ENCODE data around the gene PKM.
"Not testable (repeated sequence)": the region's sequence is repeated elsewhere in the genome, so short reads cannot be mapped to it uniquely, and the experiment has no call there.

PKM gene

DNA sequence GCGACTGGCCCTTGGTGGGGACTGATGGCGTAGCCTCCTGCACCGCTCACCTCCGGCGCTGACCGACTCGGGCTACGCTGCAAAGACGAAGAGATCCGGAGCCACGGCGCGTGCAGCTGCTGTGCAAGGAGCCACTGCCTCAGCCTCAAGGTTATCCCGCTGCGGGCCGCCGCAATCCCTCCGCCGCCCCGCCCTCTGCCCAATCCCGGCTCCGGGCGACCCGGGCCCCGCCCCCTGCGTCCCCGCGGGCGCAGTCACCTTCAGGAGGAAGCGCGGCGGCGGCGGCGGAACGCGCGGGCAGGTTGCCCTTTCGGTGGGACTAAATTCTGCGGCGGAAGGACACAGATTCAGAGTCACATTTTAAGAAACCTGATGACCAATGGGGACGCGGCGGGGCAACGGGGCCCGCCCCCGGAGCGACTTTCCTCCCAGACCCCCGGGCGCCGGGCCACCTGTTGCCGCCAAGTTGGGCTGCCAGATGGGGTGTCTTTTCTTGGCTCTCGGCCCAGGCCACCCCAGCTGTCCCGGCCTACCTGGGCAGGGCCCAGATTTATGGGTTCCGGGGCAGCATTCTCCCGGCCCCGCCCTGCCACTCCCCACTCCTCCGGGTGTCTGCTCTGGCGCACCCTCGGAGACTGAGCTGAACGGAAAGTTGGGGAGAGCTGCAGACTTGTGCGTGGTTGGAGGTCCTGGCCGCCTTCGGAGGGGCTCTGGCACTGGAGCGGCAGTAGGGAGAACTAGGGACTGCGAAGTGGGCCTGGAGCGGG lies at the start of gene PKM:
TSS of gene PKM (minus strand) at position 125 of the 767 bp plus-strand sequence. CDS start 12,093 bp downstream, outside the sequence.
- DNase-seq (ENCODE audit: low spot score), result peak; percentile 93
- TF ChIP-seq, protein P1, sequence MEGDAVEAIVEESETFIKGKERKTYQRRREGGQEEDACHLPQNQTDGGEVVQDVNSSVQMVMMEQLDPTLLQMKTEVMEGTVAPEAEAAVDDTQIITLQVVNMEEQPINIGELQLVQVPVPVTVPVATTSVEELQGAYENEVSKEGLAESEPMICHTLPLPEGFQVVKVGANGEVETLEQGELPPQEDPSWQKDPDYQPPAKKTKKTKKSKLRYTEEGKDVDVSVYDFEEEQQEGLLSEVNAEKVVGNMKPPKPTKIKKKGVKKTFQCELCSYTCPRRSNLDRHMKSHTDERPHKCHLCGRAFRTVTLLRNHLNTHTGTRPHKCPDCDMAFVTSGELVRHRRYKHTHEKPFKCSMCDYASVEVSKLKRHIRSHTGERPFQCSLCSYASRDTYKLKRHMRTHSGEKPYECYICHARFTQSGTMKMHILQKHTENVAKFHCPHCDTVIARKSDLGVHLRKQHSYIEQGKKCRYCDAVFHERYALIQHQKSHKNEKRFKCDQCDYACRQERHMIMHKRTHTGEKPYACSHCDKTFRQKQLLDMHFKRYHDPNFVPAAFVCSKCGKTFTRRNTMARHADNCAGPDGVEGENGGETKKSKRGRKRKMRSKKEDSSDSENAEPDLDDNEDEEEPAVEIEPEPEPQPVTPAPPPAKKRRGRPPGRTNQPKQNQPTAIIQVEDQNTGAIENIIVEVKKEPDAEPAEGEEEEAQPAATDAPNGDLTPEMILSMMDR (IDR thresholded peaks at IDR 0.05; ENCODE audit: borderline replicate concordance, control extremely low read depth, extremely low read depth, insufficient read depth, missing control alignments), result no peak
- in situ Hi-C loops (cut with MboI; ENCODE audit: low sequenced_read_pairs, unreplicated experiment), result no loop called here

DNA sequence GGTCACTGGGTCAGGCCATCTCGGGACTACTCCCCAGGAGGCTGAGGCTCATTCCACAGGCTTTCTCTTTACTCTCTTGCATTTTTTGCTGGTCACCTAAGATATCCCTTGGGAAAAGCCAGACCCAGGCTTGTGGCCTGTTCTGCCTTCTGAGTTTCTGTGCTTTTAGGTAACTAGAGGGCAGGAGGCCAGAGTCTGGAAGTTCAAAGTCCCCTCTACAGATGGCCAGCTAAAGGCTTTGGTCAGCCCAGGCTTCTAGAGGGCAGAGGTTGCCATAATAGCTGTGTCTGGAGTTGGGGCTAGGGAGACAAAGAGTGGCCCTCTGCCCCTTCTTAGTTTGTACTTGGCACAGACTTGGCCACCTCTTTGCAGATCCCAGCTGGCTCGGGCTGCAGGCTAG lies 49.8 kb upstream of the PKM start:
- DNase-seq (ENCODE audit: low spot score), result no peak

DNA sequence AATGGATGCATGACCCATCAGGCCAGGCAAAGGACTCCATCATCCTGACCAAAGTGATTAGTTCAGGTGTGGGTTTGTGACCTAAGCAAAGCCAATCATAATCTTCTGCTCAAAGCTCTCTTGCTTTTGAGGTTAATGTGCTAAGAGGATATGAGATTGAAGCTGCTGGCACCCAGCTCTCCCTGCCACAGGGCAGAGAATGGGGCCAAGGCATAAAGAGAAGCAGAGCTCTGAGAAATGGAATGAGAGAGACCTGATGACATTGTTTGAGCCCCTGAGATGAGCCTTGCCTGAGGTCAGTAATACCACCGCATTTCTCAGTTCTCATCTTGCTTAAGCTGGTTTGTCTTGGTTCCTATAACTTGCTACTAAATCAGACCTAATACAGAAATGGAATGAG lies 47.7 kb upstream of the PKM start:
- in situ Hi-C loops (cut with MboI; ENCODE audit: low sequenced_read_pairs, unreplicated experiment), result no loop called here
- TF ChIP-seq, protein P1 (IDR thresholded peaks at IDR 0.05; ENCODE audit: borderline replicate concordance, control extremely low read depth, extremely low read depth, insufficient read depth, missing control alignments), result no peak
- DNase-seq (ENCODE audit: low spot score), result no peak

More for the DNA sequence above, 49.8 kb upstream of the PKM start:
- TF ChIP-seq, protein P1 (IDR thresholded peaks at IDR 0.05; ENCODE audit: borderline replicate concordance, control extremely low read depth, extremely low read depth, insufficient read depth, missing control alignments), result no peak
- in situ Hi-C loops (cut with MboI; ENCODE audit: low sequenced_read_pairs, unreplicated experiment), result no loop called here

DNA sequence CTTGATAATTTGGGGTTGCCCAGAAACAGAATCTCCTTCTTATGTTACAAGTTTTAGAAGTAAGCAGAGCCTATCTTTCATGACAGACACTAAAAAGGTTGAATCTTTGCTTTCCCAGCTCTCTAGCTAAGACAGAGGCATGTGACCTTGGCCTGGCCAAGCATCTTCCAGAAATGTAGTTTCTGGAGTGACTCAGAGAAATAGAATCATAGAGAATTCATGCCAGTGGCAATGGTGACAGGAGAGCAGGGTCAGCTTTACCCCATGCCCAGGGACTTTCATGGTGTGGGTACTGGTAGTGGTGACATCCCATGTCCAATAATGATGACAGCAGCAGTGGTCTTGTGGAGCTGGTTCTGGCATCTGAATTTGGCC lies 45.3 kb upstream of the PKM start:
- in situ Hi-C loops (cut with MboI; ENCODE audit: low sequenced_read_pairs, unreplicated experiment), result no loop called here
- TF ChIP-seq, protein P1 (IDR thresholded peaks at IDR 0.05; ENCODE audit: borderline replicate concordance, control extremely low read depth, extremely low read depth, insufficient read depth, missing control alignments), result no peak
- no peak for DNase-seq (ENCODE audit: low spot score)

DNA sequence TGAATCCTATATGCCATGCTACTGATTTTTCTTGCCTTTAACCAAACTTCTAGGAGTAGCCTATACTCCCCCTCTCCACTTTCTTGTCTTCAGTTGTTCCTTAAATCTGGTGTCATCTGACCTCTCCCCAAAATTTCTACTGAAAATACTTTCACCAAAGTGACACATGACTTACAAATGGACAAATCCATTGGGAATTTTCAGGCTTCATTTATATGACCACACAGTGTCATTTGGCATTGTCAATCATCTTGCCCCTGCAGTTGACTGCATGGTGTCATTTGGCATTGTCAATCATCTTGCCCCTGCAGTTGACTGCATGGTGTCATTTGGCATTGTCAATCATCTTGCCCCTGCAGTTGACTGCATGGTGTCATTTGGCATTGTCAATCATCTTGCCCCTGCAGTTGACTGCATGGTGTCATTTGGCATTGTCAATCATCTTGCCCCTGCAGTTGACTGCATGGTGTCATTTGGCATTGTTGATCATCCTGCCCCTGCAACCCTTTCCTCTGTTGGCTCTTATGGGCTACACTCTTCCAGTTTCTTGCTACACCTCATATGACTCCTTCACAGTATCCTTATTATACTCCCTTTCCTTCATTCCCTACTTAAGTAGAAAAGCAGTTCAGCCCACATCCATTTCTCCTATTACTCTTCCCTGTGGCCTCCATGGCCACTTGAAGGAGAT lies 44.8 kb upstream of the PKM start:
- DNase-seq (ENCODE audit: low spot score); in situ Hi-C loops (cut with MboI; ENCODE audit: low sequenced_read_pairs, unreplicated experiment): not testable (repeated sequence)

DNA sequence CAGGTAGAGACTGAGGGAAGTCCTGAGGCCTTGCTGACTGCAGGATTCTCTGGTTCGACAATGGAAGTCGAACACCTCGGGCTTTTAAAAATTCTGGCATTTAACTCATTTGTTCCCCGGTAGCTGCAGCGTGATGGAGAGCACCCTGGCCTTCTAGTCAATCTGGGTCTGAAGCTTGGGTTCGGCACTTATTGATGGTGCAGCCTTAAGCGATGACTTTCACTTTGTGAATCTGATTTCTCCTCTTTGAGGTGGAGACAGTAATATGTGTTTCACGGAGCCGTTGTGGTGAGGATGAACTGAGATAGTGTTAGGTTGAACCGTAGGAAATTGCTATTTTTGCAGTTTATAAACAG lies 42.0 kb upstream of the PKM start:
- in situ Hi-C loops (cut with MboI; ENCODE audit: low sequenced_read_pairs, unreplicated experiment), result no loop called here
- TF ChIP-seq, protein P1 (IDR thresholded peaks at IDR 0.05; ENCODE audit: borderline replicate concordance, control extremely low read depth, extremely low read depth, insufficient read depth, missing control alignments), result no peak
- no peak for DNase-seq (ENCODE audit: low spot score)

Measured in GM13976 (cell line).